Measurements from ENCODE around the gene C1orf94.

The C1orf94 gene

GRCh38 chr1:34163792-34164731 lies 12.6 kb upstream of the C1orf94 start:
- TF ChIP-seq CTCF (IDR thresholded peaks at IDR 0.05; ENCODE audit: extremely low read depth, insufficient read depth, missing control alignments) = no peak
- in situ Hi-C loops (cut with MboI; ENCODE audit: low pct_unique_long_range_greater_than_20kb, low sequenced_read_pairs, unreplicated experiment) = no loop called here
- DNase-seq (ENCODE audit: low spot score) = no peak

- TF ChIP-seq CTCF (IDR thresholded peaks at IDR 0.05; ENCODE audit: extremely low read depth, insufficient read depth, missing control alignments) = no peak
- no peak for DNase-seq (ENCODE audit: low spot score)
- in situ Hi-C loops (cut with MboI; ENCODE audit: low pct_unique_long_range_greater_than_20kb, low sequenced_read_pairs, unreplicated experiment) = no loop called here
Observed at GRCh38 chr1:34164771-34165391, 11.8 kb upstream of the C1orf94 start, which contains the start of gene CSMD2. CSMD2 (minus strand) TSS chr1:34165230; CDS start chr1:34165097, 133 bp downstream.

- no peak for TF ChIP-seq CTCF (IDR thresholded peaks at IDR 0.05; ENCODE audit: extremely low read depth, insufficient read depth, missing control alignments)
- in situ Hi-C loops (cut with MboI; ENCODE audit: low pct_unique_long_range_greater_than_20kb, low sequenced_read_pairs, unreplicated experiment) = no loop called here
- DNase-seq (ENCODE audit: low spot score) = no peak
Observed at GRCh38 chr1:34165422-34165921, 11.2 kb upstream of the C1orf94 start.

- in situ Hi-C loops (cut with MboI; ENCODE audit: low pct_unique_long_range_greater_than_20kb, low sequenced_read_pairs, unreplicated experiment) = no loop called here
- TF ChIP-seq CTCF (IDR thresholded peaks at IDR 0.05; ENCODE audit: extremely low read depth, insufficient read depth, missing control alignments) = no peak
- no peak for DNase-seq (ENCODE audit: low spot score)
Observed at GRCh38 chr1:34166191-34166624, 10.5 kb upstream of the C1orf94 start.

GRCh38 chr1:34166625-34167361 lies 9.9 kb upstream of the C1orf94 start:
- no peak for TF ChIP-seq CTCF (IDR thresholded peaks at IDR 0.05; ENCODE audit: extremely low read depth, insufficient read depth, missing control alignments)
- in situ Hi-C loops (cut with MboI; ENCODE audit: low pct_unique_long_range_greater_than_20kb, low sequenced_read_pairs, unreplicated experiment) = no loop called here
- no peak for DNase-seq (ENCODE audit: low spot score)

- in situ Hi-C loops (cut with MboI; ENCODE audit: low pct_unique_long_range_greater_than_20kb, low sequenced_read_pairs, unreplicated experiment) = no loop called here
- DNase-seq (ENCODE audit: low spot score) = no peak
- TF ChIP-seq CTCF (IDR thresholded peaks at IDR 0.05; ENCODE audit: extremely low read depth, insufficient read depth, missing control alignments) = no peak
Observed at GRCh38 chr1:34167389-34167788, 9.3 kb upstream of the C1orf94 start.

Data from GM13977 (cell line).